ENCODE data around the gene FOXP1. TPM values are rescaled to one million over a fixed set of nuclear protein-coding genes. Genes with fewer than 3 reads are reported as not detected.
A peak's percentile ranks its signal among the peaks of the same experiment; 100 is the strongest.

FOXP1 gene
- total RNA-seq, 1 donor from 2014 or later, result 107 TPM

DNA sequence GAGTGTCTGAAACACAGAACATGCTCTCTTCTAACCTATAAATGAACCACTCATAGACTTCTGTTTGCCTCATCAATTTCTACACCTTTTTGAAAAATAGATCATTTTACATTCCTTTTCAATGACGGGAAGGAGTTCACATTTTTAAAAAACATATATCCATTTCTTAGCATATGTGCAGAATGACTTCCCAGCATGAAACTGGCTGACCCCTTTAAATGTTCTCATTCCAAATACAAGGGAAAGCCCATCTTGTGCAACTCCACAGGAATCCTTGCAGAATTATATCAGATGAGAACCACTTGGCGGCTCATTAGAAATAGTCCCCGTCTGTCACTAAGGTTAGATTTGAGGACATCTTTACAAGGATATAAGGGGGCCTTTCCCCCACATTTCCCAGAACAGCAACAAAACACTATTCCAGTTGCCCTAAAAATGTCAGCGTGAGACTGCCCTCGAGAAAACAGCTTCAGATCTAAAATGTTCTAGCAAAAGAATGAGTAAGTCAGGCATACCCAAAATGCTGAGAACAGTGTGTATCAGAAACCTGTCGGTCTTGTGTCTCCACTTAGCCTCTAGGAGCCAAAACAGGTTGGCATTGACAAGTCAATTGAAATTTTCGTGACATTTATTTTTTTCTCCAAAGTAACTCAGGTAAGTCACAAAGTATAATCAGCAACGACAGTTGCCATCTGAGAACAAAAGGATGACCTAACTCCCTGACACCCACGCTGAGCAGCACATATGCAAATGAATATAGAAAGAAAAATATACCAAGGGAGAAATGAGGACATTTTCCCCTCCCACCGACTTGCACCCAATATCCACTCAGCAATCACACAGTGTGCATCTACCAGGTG lies 63.1 kb downstream of the FOXP1 start:
- Histone ChIP-seq H3K27ac (ENCODE audit: low read depth, low read length) (no peak overlapping the region), H3K79me2 (ENCODE audit: insufficient read depth, low read length) (peaks cover 84% of the 10 kb centered on the region), H4K20me1 (ENCODE audit: insufficient read depth, low read length) (no peaks in the 10 kb centered on the region), H3K36me3 (ENCODE audit: insufficient read depth, low read length) (peaks cover 3% of the 10 kb centered on the region), H3K27me3 (ENCODE audit: insufficient read depth, low read length) (no peaks in the 10 kb centered on the region), H3K9ac (ENCODE audit: low read length) (no peak overlapping the region), H3K4me2 (ENCODE audit: low read length) (peak overlapping the region; percentile 28), H3K4me1 (ENCODE audit: insufficient read depth, low read length) (peaks cover 47% of the 10 kb centered on the region), H3K9me3 (ENCODE audit: insufficient read depth, low read depth, low read length) (no peaks in the 10 kb centered on the region), H3K4me3 (ENCODE audit: insufficient read depth, low read depth, low read length) (no peak overlapping the region), H2AFZ (ENCODE audit: low read depth, low read length) (no peak overlapping the region)
- TF ChIP-seq CTCF (IDR thresholded peaks at IDR 0.05; ENCODE audit: insufficient read depth, low read depth, low read length) (no peak), EZH2 (IDR thresholded peaks at IDR 0.05; ENCODE audit: insufficient read depth, low read length) (no peak)
- no peak for FAIRE-seq
- H3K27me3 Mint-ChIP-seq (ENCODE audit: low read depth, unreplicated experiment), result no peaks in the 10 kb centered on the region
- no peak overlapping the region for H3K4me3 Mint-ChIP-seq (ENCODE audit: unreplicated experiment)
- H3K4me1 Mint-ChIP-seq (ENCODE audit: low read depth, unreplicated experiment), result peaks cover 68% of the 10 kb centered on the region
- H3K36me3 Mint-ChIP-seq (ENCODE audit: low read depth, unreplicated experiment), result peaks cover 13% of the 10 kb centered on the region
- H3K27ac Mint-ChIP-seq (ENCODE audit: unreplicated experiment), result peak overlapping the region; percentile 54
- no peak for DNase-seq (ENCODE audit: low read depth)
- H3K9me3 Mint-ChIP-seq (ENCODE audit: unreplicated experiment), result no peaks in the 10 kb centered on the region

DNA sequence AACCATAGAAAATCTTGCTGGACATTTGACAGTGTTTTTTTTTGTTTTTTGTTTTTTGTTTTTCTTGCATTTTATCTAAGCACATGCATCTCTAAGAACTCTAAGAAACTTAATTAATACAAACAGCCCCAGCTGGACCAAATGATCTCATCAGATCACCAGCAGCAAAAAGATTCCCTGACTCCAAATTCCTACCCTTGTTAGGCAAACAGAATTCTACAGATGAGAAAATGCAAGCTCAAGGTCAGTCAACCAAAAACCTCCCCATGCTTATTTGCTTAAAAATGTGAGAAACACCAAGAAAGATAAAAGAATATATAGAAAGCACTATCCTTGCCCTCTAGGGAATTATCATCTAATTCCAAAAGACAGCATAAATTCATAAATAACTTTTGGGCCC lies 65.4 kb downstream of the FOXP1 start:
- FAIRE-seq, result no peak
- H3K9ac ChIP-seq (ENCODE audit: low read length), result peak overlapping the region; percentile 28
- peaks cover 85% of the 10 kb centered on the region for H3K79me2 ChIP-seq (ENCODE audit: insufficient read depth, low read length)
- no peaks in the 10 kb centered on the region for H3K27me3 Mint-ChIP-seq (ENCODE audit: low read depth, unreplicated experiment)
- H3K9me3 ChIP-seq (ENCODE audit: insufficient read depth, low read depth, low read length), result no peaks in the 10 kb centered on the region
- peaks cover 3% of the 10 kb centered on the region for H3K36me3 ChIP-seq (ENCODE audit: insufficient read depth, low read length)
- peaks cover 13% of the 10 kb centered on the region for H3K36me3 Mint-ChIP-seq (ENCODE audit: low read depth, unreplicated experiment)
- H3K4me1 Mint-ChIP-seq (ENCODE audit: low read depth, unreplicated experiment), result peaks cover 53% of the 10 kb centered on the region
- TF ChIP-seq CTCF (IDR thresholded peaks at IDR 0.05; ENCODE audit: insufficient read depth, low read depth, low read length) (no peak), EZH2 (IDR thresholded peaks at IDR 0.05; ENCODE audit: insufficient read depth, low read length) (no peak)
- no peaks in the 10 kb centered on the region for H3K27me3 ChIP-seq (ENCODE audit: insufficient read depth, low read length)
- no peaks in the 10 kb centered on the region for H3K9me3 Mint-ChIP-seq (ENCODE audit: unreplicated experiment)
- no peaks in the 10 kb centered on the region for H4K20me1 ChIP-seq (ENCODE audit: insufficient read depth, low read length)
- H3K4me1 ChIP-seq (ENCODE audit: insufficient read depth, low read length), result peaks cover 58% of the 10 kb centered on the region
- H3K27ac Mint-ChIP-seq (ENCODE audit: unreplicated experiment), result peak overlapping the region; percentile 82
- peak overlapping the region; percentile 71 for H3K27ac ChIP-seq (ENCODE audit: low read depth, low read length)
- H3K4me3 ChIP-seq (ENCODE audit: insufficient read depth, low read depth, low read length), result no peak overlapping the region
- no peak overlapping the region for H2AFZ ChIP-seq (ENCODE audit: low read depth, low read length)
- H3K4me3 Mint-ChIP-seq (ENCODE audit: unreplicated experiment), result no peak overlapping the region
- peak overlapping the region; percentile 46 for H3K4me2 ChIP-seq (ENCODE audit: low read length)
- peak; percentile 60 for DNase-seq (ENCODE audit: low read depth)

- Mint-ChIP-seq H3K9me3 (ENCODE audit: unreplicated experiment) (no peaks in the 10 kb centered on the region), H3K36me3 (ENCODE audit: low read depth, unreplicated experiment) (peaks cover 11% of the 10 kb centered on the region), H3K4me3 (ENCODE audit: unreplicated experiment) (no peak overlapping the region), H3K27me3 (ENCODE audit: low read depth, unreplicated experiment) (no peaks in the 10 kb centered on the region), H3K27ac (ENCODE audit: unreplicated experiment) (peak overlapping the region; percentile 82), H3K4me1 (ENCODE audit: low read depth, unreplicated experiment) (peaks cover 46% of the 10 kb centered on the region)
- Histone ChIP-seq H3K79me2 (ENCODE audit: insufficient read depth, low read length) (peaks cover 85% of the 10 kb centered on the region), H3K4me3 (ENCODE audit: insufficient read depth, low read depth, low read length) (no peak overlapping the region), H3K27ac (ENCODE audit: low read depth, low read length) (peak overlapping the region; percentile 71), H3K9me3 (ENCODE audit: insufficient read depth, low read depth, low read length) (no peaks in the 10 kb centered on the region), H2AFZ (ENCODE audit: low read depth, low read length) (no peak overlapping the region), H4K20me1 (ENCODE audit: insufficient read depth, low read length) (no peaks in the 10 kb centered on the region), H3K27me3 (ENCODE audit: insufficient read depth, low read length) (no peaks in the 10 kb centered on the region), H3K4me1 (ENCODE audit: insufficient read depth, low read length) (peaks cover 61% of the 10 kb centered on the region), H3K36me3 (ENCODE audit: insufficient read depth, low read length) (no peaks in the 10 kb centered on the region), H3K4me2 (ENCODE audit: low read length) (peak overlapping the region; percentile 46), H3K9ac (ENCODE audit: low read length) (peak overlapping the region; percentile 28)
- FAIRE-seq (peak; percentile 43), DNase-seq (ENCODE audit: low read depth) (peak; percentile 91)
- TF ChIP-seq EZH2 (IDR thresholded peaks at IDR 0.05; ENCODE audit: insufficient read depth, low read length), result no peak
- TF ChIP-seq CTCF (IDR thresholded peaks at IDR 0.05; ENCODE audit: insufficient read depth, low read depth, low read length), result no peak
Measured at GRCh38 chr3:71517271-71517791, 66.2 kb downstream of the FOXP1 start.

All from astrocyte (in vitro differentiated cells and primary cell).